GM19455 (cell line): Measurements from ENCODE around the gene CD80.
"Not testable (repeated sequence)": the region's sequence is repeated elsewhere in the genome, so short reads cannot be mapped to it uniquely, and the experiment has no call there.

ENCODE experiments used
- ATAC-seq: cut with Tn5 transposase; IDR thresholded peaks from one replicate; pipeline ENCODE4 v1.9.1; 2021; ENCODE audit not compliant: unreplicated experiment

The CD80 gene

DNA sequence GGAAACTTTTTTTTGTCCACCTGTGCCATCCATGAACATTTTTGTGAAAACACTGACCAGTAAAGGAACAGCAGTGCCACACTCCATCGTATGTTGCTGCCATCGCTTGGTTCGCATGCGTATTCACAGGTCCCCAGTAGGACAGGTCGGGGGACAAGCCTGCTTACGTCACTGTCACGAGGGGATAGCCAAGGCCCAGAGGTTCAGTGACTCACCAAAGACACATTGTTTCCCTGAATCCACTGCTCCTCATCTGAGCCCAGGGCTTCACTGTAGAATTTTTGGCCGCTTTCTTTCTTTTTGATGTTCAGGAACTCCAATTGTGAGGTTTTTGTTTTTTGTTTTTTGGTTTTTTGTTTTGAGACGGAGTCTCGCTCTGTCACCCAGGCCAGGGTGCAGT lies 25.8 kb upstream of the CD80 start:
- no peak for ATAC-seq

DNA sequence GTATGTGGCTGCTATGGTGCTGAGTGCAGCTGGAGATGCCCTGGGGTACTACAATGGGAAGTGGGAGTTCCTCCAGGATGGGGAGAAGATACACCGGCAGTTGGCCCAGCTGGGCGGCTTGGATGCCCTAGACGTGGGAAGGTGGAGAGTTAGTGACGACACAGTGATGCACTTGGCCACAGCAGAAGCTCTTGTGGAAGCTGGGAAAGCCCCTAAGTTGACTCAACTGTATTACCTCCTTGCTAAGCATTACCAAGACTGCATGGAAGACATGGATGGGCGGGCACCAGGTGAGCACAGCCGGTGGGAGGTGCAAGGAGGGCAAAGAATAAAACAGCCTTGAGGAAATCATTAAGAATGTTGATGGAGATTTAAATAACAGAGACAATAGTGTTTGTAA lies 22.8 kb upstream of the CD80 start:
- ATAC-seq, result peak; percentile 41

DNA sequence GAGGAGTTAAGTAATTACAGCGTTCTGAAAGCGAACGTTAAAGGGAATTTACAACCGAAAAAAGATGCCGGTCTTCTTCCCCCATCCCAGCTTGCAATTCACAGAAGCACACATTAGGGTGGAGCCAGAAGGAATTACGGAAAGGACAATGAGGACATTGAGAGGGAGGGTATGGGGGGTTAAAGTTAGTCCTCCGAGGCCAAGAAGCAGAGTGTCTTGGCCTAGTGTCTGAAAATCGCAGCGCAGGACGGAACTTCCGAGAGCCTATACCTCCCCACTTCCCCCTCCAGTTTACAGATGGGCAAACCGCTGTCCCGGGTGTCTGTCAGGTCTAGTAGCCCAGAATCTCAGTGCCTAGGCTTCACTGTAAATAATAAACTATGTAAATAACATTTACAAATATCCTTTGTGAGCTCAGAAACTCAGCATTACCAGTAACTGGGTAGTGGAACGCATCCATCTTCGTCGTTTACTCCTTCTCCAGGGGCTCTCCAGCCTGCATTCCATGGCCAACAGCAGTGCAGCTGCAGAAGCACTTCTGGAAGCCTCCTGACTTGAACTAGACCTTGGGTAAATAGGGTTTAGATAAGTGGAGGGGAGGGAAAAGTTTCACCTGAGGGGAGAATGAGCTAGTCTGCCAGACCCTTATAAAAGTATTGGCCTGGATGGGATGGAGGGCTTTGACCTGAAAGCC lies 20.8 kb upstream of the CD80 start:
- ATAC-seq, result peak; percentile 76

DNA sequence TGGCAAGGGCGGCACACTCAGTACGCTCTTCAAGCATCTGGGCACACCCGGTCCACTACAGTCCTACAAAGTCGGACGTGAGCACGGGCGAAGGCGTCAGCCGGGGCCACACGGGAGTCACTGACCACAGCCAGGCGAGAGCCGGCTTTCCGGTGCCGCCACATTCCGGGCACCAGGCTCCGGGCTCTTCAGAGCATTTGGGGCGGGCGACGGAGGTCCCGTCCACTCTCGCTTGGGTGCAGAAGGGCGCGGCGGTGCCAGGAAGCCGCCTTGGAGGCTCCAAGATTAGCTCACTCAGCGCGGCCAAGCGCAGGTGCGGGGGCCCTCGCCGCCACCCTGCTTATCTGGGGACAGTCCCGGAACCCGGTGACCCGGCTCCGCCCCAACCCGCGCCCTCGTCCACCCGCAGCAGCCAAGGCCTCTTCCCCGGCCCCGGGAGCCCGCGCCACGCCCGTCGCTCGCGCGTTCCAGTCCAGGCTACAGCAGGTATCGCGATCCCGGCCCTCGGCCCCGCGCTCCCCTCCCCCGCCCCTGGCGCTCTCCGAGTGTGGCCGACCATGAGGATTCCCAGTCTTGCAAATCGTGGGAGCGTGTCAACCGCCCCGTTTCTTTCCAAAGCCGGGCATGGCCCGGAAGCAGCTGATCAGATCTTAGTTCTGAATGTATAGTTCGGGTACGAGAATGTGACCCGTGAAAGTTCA lies 20.1 kb upstream of the CD80 start, which contains the start of gene ADPRH:
Gene ADPRH (plus strand): TSS at position 127 of the 701 bp plus-strand sequence. CDS start 2,678 bp downstream, outside the sequence.
- peak; percentile 53 for ATAC-seq

DNA sequence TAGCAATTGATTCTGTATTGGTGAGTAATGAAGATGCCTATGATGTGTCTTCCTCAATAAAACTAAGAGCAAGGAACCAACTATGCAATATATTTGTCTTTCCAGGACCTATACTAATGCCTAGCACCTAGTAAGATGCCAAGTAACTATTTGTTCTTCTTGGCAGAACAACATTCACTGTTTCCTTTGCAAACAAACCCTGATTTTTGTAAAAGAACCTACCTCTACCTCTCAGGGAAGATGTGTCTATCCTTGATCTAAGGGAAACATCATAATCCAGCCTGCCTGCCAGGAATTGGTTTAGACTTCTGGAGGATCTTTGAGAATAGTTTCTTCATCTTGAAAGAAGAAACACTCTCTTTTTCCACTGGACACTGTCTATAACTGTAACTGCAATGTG lies 16.1 kb upstream of the CD80 start:
- ATAC-seq, result no peak

DNA sequence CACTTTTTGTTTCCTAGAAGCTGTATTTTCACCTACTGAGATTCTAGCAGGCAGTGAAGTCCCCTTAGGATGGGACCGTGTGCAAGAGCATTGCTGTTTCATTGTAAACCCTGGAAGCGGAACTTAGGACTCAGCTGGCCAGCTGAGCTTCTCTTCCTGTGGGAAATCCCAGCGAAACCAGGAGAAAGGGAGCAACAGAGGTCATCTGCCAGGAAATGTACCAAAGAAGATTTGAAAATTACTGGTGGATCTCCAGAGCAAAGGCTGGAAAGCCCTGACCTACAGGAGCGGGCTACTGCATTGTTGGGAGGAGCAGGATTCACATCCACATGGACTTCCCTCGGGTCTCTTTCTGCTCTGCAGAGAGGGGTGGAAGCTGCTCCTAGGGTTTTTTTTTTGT lies 12.3 kb upstream of the CD80 start:
- no peak for ATAC-seq

DNA sequence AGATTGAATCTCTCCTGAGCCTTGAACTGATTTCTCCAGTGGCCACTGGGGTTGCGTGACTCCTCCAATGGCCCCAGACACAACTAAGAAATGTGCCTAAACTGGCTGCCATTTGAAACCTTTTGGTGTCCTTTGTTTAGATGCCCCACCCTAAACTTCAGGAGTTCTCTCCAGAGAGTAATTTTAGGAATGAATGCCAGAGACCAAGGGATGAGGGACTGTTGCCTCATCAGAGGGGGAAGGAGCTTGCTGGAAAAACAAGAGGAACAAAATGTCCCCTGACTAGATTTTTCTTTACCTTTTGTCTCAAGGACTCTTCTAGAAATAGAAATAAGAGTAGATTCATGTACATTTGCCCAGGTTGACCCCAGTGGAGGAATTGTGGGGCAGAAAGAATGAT lies 11.8 kb upstream of the CD80 start:
- no peak for ATAC-seq

DNA sequence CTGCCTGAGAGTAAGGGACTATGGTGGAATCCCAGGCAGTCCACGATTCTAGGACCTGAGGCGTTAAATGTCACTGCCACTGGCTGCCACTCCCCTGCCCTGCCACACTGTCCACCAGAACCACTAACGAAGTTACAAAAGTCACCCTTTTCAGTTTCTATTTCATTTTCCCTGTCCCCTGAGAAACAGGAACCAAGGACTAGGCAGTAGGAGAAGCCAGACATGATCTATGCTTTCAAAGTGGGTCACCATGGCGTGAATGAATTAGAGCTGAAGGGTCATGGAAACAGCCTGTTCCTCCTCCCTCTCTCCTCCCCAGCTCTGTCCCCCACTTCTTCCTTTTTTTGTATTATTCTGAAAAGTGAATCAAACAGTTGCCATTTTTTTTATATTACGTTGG lies 10.8 kb upstream of the CD80 start:
- ATAC-seq, result peak; percentile 59

DNA sequence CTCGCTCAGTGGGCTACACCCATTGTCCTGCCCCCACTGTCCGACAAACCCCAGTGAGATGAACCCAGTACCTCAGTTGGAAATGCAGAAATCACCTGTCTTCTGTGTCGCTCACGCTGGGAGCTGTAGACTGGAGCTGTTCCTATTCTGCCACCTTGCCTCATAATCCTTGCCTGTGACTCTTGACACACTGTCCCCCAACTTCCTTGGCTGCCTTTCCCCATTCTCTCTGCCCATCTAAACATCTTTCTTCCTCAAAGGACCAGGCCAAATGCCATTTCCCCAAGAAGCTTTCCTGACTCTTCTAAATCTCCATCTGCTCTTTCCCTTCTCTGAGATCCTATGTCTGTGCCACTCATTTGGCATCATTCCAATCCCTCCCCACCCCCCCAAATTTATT lies 9.7 kb upstream of the CD80 start:
- ATAC-seq, result no peak

DNA sequence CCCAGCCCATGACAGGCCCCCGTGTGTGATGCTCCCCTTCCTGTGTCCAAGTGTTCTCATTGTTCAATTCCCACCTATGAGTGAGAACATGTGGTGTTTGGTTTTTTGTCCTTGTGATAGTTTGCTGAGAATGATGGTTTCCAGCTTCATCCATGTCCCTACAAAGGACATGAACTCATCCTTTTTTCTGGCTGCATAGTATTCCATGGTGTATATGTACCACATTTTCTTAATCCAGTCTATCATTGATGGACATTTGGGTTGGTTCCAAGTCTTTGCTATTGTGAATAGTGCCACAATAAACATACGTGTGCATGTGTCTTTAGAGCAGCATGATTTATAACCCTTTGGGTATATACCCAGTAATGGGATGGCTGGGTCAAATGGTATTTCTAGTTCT lies 3.9 kb upstream of the CD80 start:
- ATAC-seq, result not testable (repeated sequence)

DNA sequence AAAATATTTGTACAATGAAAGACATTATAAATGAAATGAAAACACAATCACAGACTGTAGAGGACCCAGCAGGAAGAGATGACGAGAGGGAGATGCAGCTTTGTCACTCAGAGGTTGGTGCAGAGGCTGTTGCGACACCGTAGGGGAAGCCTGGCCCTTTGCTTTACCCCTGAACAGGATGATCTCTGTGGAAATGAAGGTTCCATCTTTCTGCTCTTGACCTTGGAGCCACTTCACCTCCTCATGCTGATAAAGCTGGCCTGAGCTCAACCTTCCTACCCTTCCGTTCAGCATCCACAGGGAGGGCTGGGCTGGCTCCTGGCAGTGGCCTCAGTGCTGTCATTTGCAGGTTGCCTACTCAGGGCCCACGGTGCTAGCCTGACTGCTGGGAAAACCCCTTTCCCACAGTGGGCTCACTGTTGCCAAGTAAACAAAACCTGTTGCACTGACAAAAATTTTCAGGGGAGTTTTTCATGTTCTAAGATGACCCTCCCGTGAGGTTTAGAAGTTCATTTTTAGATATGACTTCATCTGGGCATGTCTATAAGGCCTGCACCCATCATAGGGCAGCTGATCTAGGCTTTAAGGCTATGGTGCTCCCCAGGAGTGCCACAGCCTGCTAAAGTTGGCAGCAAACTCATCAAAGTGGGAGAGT lies 3.0 kb upstream of the CD80 start:
- peak; percentile 58 for ATAC-seq

DNA sequence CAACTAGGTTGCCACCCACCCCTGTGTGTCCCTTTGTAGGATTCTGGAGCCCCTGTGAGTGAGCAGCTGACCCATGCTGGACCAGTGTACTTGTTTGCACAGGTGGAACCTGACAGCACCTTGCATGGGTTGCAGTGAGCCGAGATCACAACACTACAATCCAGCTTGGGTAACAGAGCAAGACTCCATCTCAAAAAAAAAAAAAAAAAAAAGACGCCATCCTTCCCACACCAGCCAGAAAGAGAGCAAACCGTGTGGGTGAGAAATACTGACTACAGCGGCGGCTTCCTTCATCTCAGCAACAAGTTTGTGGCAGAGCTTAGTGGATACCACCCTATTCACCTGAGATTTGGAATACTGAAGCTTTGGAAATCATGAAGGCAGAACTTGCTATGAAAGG lies 746 bp upstream of the CD80 start:
- no peak for ATAC-seq

DNA sequence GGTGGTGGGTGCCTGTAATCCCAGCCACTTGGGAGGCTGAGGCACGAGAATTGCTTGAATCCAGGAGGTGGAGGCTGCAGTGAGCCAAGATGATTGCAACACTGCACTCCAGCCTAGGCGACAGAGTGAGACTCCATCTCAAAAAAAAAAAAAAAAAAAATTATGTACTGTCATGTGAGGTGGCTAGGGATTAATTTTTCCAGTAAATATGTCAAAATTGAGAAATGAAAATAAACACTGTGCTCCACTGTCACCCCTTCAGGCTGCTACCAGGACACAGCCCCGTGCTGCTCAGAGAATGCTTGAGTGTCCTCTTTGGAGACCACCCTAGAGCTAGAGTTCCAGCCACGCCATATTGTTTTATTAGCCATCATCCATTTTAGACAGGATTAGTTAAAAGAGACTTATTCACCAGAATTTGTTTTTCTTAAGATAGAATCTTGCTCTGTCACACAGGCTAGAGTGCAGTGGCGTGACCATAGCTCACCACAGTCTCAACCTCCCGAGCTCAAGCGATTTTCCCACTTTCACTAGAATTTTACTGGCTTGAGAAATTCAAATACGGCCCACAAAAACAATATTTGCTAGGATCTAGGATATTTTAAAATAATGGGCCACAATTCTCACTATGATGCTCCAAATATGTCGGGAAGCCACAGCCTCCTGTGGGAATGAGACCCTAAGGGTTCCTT lies 642 bp downstream of the CD80 start:
- no peak for ATAC-seq

DNA sequence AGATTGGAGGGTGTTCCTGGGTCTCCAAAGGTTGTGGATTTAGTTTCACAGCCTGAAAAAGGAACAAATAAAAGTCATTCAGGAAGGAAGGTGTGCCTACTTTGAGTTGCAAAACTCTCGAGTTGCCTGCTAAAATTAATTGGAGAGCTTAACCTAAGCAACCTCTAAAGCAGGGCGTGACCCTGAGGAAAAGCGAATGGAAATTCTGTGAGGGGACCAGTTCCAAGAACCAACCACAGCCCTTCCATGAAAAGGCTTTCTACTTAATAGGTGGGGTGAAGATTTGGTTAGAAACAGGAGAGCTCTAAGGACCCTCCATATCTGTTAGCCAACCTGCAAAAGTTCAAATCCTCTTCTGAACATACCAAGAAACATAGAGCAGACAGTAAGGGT lies 1.5 kb downstream of the CD80 start:
- no peak for ATAC-seq

DNA sequence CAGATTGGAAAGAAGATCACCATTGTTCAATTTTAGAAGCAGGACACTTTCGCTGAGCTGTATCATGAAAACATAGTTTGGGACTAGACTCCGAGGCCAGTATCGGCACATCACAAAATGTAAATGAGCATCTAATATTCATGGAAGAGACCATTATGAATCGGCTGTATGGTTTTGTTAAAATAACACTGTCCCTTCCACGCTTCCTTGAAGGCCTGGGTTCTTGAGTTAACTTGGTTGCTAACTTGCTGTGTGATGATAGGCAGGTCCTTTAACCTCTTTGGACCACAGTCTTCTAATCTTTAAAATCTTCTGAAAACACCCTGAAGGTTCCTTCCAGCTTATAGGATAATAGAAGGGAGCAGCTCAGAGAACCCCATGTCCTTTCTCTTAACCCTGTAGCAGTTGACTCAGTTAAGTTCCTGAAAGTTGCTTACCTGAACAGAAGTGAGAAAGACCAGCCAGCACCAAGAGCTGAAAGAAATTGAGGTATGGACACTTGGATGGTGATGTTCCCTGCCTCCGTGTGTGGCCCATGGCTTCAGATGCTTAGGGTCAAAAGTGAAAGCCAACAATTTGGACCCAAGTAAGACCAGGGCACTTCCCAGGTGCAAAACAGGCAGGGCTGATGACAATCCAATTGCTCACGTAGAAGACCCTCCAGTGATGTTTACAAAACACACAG lies 2.1 kb downstream of the CD80 start:
- ATAC-seq, result no peak

DNA sequence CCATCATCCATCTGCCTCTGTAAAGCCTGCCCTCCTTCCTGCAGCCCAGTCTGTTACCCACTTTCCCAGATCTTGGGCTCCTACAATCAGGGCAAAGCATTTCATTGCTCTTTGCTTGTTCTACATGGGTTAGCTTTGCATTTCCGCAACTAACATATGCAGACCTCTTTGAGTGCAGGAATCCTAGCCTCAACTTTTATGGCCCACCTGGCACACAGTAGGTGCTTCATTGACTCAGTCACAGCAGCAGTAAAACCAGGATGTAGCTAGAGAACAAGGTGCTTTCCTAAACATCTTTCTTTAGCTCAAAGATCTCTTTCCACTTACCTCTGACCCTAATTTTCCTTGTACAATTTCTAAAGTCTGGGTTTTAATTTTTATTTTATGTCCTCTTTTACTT lies 3.5 kb downstream of the CD80 start:
- ATAC-seq, result no peak

DNA sequence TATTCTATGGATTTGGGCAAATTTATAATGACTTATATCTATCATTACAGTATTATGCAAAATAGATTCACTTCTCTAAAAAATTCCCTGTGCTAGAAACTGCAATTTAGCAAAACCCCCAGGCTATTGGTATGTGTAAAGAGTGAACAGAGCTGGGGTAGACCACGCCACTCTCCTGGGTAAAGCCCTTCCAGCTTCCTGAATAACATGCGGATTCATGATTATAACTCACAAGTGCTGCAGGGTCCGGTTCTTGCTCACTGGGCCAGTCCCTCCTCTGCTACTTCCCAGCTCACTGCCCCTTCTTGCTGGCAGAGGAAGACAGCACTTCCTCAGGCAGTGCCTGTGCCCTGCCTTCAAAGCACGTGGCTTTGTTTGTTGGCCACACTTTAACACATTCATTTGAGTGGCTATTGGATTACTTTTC lies 4.1 kb downstream of the CD80 start:
- no peak for ATAC-seq

DNA sequence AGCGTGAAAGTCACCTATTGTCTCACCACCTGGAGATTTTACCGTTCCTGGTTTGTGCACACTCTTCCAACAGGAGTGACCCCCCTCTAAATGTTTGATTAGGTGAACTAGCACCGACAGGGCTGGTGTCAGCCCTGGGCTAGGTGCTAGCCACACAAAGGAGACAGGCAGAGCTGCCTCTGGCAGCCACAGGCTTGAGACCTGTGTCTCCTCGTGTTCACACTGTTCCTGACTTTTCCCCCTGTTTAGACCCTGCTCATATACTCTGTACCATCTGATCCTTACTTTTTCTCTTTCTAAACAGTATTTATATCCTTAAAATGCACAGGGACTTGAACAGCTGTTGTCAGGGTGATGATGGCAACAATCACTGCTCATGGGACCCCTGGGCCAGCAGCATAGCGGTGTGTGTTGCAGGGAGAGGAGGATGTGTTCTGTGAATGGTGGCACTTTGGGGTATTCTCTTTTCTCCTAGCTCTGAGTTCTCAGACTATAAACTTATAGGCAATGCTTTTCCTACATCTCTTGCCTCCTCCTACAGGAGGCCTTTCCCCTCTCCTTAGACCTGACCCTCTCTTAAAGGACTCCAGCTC lies 5.5 kb downstream of the CD80 start:
- ATAC-seq, result no peak

DNA sequence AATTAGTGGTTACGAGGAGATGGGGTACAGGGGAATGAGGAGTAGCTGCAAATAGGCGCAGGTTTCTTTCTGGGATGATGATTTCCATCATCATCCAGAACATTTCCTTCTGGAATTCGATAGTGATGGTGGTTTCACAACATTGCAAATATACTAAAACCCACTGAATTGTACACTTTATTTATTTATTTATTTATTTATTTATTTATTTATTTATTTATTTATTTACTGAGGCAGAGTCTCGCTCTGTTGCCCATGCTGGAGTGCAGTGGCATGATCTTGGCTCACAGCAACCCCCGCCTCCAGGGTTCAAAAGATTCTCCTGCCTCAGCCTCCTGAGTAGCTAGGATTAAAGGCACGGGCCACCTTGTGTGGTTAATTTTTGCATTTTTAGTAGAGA lies 6.5 kb downstream of the CD80 start:
- not testable (repeated sequence) for ATAC-seq

DNA sequence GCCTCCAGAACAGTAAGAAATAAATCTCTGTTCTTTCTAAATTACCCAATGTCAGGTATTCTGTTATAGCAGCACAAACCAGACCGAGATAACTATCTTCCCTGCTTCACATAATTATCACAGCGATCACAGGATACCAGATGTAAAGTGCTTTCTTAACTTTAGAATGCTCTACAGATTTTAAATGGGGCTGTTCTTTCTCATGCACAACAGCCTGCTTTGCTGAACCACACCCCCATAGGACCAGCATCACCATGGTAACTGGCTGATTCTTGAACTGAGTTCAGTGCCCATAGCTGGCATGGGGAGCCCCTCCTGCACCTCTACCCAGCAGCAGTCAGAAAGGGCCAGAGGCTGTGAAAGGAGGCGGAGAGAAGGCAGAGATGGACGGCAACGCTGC lies 7.8 kb downstream of the CD80 start:
- ATAC-seq, result no peak
